C4-2B (cell line): Measurements from ENCODE around the gene SLC39A13.

Source experiments
- ZFX ChIP-seq: fragments of 450-650 bp; IDR thresholded peaks from 2 replicates; pipeline ENCODE4 v1.6.1; 2017
- TF ChIP-seq, protein P1 (sequence below): fragments of 450-650 bp; conservative IDR thresholded peaks from 2 replicates; pipeline ENCODE4 v1.5.1; 2017; ENCODE audit warnings: mild to moderate bottlenecking

DNA sequence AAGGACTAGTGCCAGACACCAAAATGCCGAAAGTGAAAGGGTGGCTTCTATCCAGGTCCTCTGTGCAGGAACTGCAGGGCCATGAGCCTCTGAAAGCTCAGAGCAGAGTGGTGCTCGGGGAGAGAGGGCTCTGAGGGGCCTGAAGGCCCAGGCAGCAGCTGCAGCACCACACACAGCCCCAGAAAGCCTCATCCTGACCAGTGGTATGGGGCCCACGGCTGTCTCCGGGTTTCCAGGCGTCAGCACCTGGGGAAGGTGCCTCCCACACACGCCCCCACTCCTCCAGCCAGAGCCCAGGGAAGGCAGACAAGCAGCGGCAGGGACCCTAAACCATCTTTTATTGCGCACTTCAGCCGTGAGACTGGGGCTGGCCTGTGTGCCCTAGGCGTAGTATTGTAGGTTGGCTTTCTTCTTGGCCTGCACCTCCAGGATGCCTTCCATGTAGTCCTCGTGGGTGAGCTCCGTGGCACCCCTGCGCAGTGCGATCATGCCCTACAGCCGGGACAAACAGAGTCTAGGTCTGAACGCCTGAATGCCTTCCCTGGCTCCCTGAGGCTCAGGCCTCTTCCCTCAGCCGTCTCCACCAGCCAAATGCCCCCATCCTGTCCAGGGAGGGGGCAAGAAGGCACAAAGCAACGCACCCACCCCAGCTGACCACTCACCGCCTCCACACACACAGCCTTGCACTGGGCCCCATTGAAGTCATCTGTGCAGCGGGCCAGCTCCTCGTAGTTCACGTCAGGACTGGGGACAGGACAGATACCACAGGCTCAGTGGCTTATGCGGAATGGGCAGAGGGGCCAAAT lies 10.3 kb downstream of the SLC39A13 start:
- TF ChIP-seq, protein P1, sequence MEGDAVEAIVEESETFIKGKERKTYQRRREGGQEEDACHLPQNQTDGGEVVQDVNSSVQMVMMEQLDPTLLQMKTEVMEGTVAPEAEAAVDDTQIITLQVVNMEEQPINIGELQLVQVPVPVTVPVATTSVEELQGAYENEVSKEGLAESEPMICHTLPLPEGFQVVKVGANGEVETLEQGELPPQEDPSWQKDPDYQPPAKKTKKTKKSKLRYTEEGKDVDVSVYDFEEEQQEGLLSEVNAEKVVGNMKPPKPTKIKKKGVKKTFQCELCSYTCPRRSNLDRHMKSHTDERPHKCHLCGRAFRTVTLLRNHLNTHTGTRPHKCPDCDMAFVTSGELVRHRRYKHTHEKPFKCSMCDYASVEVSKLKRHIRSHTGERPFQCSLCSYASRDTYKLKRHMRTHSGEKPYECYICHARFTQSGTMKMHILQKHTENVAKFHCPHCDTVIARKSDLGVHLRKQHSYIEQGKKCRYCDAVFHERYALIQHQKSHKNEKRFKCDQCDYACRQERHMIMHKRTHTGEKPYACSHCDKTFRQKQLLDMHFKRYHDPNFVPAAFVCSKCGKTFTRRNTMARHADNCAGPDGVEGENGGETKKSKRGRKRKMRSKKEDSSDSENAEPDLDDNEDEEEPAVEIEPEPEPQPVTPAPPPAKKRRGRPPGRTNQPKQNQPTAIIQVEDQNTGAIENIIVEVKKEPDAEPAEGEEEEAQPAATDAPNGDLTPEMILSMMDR = no peak
- no peak for TF ChIP-seq ZFX
